IPS-11a (cell line): ENCODE results near the gene LMNA.

Source experiments
- H3K4me3 ChIP-seq: one replicate; pipeline ENCODE4 v1.5.1; 2013; ENCODE audit warnings: low read depth, low read length, control low read depth

LMNA gene

GRCh38 chr1:156081917-156082308 is 32.6 kb upstream of the LMNA start:
- H3K4me3 ChIP-seq = peak overlapping the region; percentile 69

GRCh38 chr1:156082309-156083091 is 32.0 kb upstream of the LMNA start, which contains the start of gene MEX3A:
TSS of gene MEX3A (minus strand) at chr1:156082465. CDS start at chr1:156081998, 467 bp downstream.
- H3K4me3 ChIP-seq = peak within 1 kb of the TSS; percentile 94

- H3K4me3 ChIP-seq = peak overlapping the region; percentile 49
Observed at GRCh38 chr1:156083800-156084790, 30.4 kb upstream of the LMNA start.

GRCh38 chr1:156086256-156086662 is 28.3 kb upstream of the LMNA start:
- H3K4me3 ChIP-seq = no peak overlapping the region

- no peak overlapping the region for H3K4me3 ChIP-seq
Observed at GRCh38 chr1:156089704-156090103, 24.8 kb upstream of the LMNA start.

GRCh38 chr1:156090138-156090839 is 24.2 kb upstream of the LMNA start:
- H3K4me3 ChIP-seq = no peak overlapping the region

GRCh38 chr1:156090840-156091188 is 23.7 kb upstream of the LMNA start:
- H3K4me3 ChIP-seq = no peak overlapping the region

- no peak overlapping the region for H3K4me3 ChIP-seq
Observed at GRCh38 chr1:156091610-156092009, 22.9 kb upstream of the LMNA start.

GRCh38 chr1:156095906-156096508 is 18.5 kb upstream of the LMNA start:
- no peak overlapping the region for H3K4me3 ChIP-seq

GRCh38 chr1:156096640-156097391 is 17.7 kb upstream of the LMNA start:
- no peak overlapping the region for H3K4me3 ChIP-seq

- H3K4me3 ChIP-seq = no peak overlapping the region
Observed at GRCh38 chr1:156097499-156098178, 16.9 kb upstream of the LMNA start.

- H3K4me3 ChIP-seq = no peak overlapping the region
Observed at GRCh38 chr1:156098784-156099183, 15.7 kb upstream of the LMNA start.

GRCh38 chr1:156099282-156099681 is 15.2 kb upstream of the LMNA start:
- no peak overlapping the region for H3K4me3 ChIP-seq

- no peak overlapping the region for H3K4me3 ChIP-seq
Observed at GRCh38 chr1:156100205-156100995, 14.1 kb upstream of the LMNA start.

- H3K4me3 ChIP-seq = no peak overlapping the region
Observed at GRCh38 chr1:156101880-156102279, 12.6 kb upstream of the LMNA start.

- no peak overlapping the region for H3K4me3 ChIP-seq
Observed at GRCh38 chr1:156102633-156103511, 11.6 kb upstream of the LMNA start.

- no peak overlapping the region for H3K4me3 ChIP-seq
Observed at GRCh38 chr1:156103521-156103947, 11.0 kb upstream of the LMNA start.
